Epithelial cell of esophagus (primary cell): Measurements from ENCODE around the gene RIT2.

Experiments
- DNase-seq: peaks from one replicate; pipeline ENCODE4 v3.0.0; 2010; ENCODE audit warnings: low read depth
- H3K4me3 ChIP-seq: 2 replicates; pipeline ENCODE4 v1.5.1; 2011; ENCODE audit warnings: mild to moderate bottlenecking, low read length, control low read depth
- CTCF ChIP-seq: IDR thresholded peaks from 2 replicates; pipeline ENCODE4 v1.5.1; 2011; ENCODE audit warnings: low read depth, mild to moderate bottlenecking, low read length, control low read depth, inconsistent platforms; ENCODE audit not compliant: insufficient read depth; ENCODE audit errors: missing control alignments

Gene RIT2

GRCh38 chr18:42953306-42953705 lies 162.2 kb downstream of the RIT2 start:
- no peak for DNase-seq
- no peak for TF ChIP-seq CTCF
- H3K4me3 ChIP-seq, result no peak overlapping the region

- no peak for TF ChIP-seq CTCF
- H3K4me3 ChIP-seq, result no peak overlapping the region
- DNase-seq, result no peak
Measured at GRCh38 chr18:42950732-42951131, 164.8 kb downstream of the RIT2 start.

- H3K4me3 ChIP-seq, result no peak overlapping the region
- TF ChIP-seq CTCF, result no peak
- DNase-seq, result no peak
Measured at GRCh38 chr18:42948831-42949230, 166.7 kb downstream of the RIT2 start.

GRCh38 chr18:42941860-42942259 lies 173.6 kb downstream of the RIT2 start:
- no peak for TF ChIP-seq CTCF
- no peak overlapping the region for H3K4me3 ChIP-seq
- DNase-seq, result no peak

- no peak overlapping the region for H3K4me3 ChIP-seq
- DNase-seq, result no peak
- TF ChIP-seq CTCF, result no peak
Measured at GRCh38 chr18:42941021-42941420, 174.5 kb downstream of the RIT2 start.

GRCh38 chr18:42937436-42937835 lies 178.0 kb downstream of the RIT2 start:
- H3K4me3 ChIP-seq, result no peak overlapping the region
- DNase-seq, result no peak
- TF ChIP-seq CTCF, result no peak

- no peak for DNase-seq
- TF ChIP-seq CTCF, result no peak
Measured at GRCh38 chr18:42936289-42936688, 179.2 kb downstream of the RIT2 start.

More at GRCh38 chr18:42936289-42936688, 179.2 kb downstream of the RIT2 start:
- H3K4me3 ChIP-seq, result no peak overlapping the region
